GM23338 (cell line): ENCODE measurements around the gene SLC2A4RG. TPM values are rescaled to one million over a fixed set of nuclear protein-coding genes. Genes with fewer than 3 reads are reported as not detected.

Experiments used
- ATAC-seq: fragments of 200-7000 bp; cut with Tn5 transposase; 3 replicates; pipeline ENCODE4 v1.9.1; 2020
- DNase-seq: peaks from one replicate; pipeline ENCODE4 v3.0.0-alpha.2; 2015; ENCODE audit warnings: low spot score
- H2AFZ ChIP-seq: fragments of 200-600 bp; sonication (generic); 2 replicates; pipeline ENCODE4 v1.8.0; 2016; ENCODE audit warnings: antibody characterized with exemption, mild to moderate bottlenecking, moderate library complexity
- H3F3A ChIP-seq: fragments of 200-600 bp; sonication (generic); replicated peaks from 2 replicates; pipeline ENCODE4 v1.8.0; 2017; ENCODE audit warnings: antibody characterized with exemption, mixed run types, low read depth
- H3K27ac ChIP-seq: fragments of 200-600 bp; sonication (generic); 2 replicates; pipeline ENCODE4 v1.6.1; 2016; ENCODE audit warnings: low read depth
- H3K27me3 ChIP-seq: fragments of 200-600 bp; sonication (generic); 2 replicates; pipeline ENCODE4 v1.8.0; 2016; ENCODE audit warnings: mild to moderate bottlenecking, mixed run types, moderate library complexity; ENCODE audit not compliant: insufficient read depth
- H3K36me3 ChIP-seq: fragments of 200-600 bp; sonication (generic); 2 replicates; pipeline ENCODE4 v1.8.0; 2016; ENCODE audit warnings: mild to moderate bottlenecking; ENCODE audit not compliant: insufficient read depth
- H3K4me1 ChIP-seq: fragments of 200-600 bp; sonication (generic); 2 replicates; pipeline ENCODE4 v1.8.0; 2016; ENCODE audit warnings: mild to moderate bottlenecking, moderate library complexity; ENCODE audit not compliant: insufficient read depth
- H3K4me2 ChIP-seq: fragments of 200-600 bp; sonication (generic); 2 replicates; pipeline ENCODE4 v1.7.1; 2017; ENCODE audit warnings: mixed run types
- H3K4me3 ChIP-seq: fragments of 200-600 bp; sonication (generic); 2 replicates; pipeline ENCODE4 v1.6.1; 2016; ENCODE audit warnings: mixed run types
- H3K79me2 ChIP-seq: fragments of 200-600 bp; sonication (generic); replicated peaks from 2 replicates; pipeline ENCODE4 v1.8.0; 2017; ENCODE audit warnings: mild to moderate bottlenecking; ENCODE audit not compliant: insufficient read depth
- H3K9me2 ChIP-seq: fragments of 200-600 bp; sonication (generic); 2 replicates; pipeline ENCODE4 v1.8.0; 2017; ENCODE audit not compliant: insufficient read depth
- H4K20me1 ChIP-seq: fragments of 200-600 bp; sonication (generic); replicated peaks from 2 replicates; pipeline ENCODE4 v1.8.0; 2017; ENCODE audit warnings: mild to moderate bottlenecking; ENCODE audit not compliant: insufficient read depth
- H3K27ac Mint-ChIP-seq: 2 replicates; pipeline ENCODE4 v1.8.0; 2020; ENCODE audit warnings: inconsistent platforms, mild to moderate bottlenecking, moderate library complexity, mixed read lengths
- H3K27me3 Mint-ChIP-seq: 3 replicates; pipeline ENCODE4 v1.8.0; 2022; ENCODE audit warnings: low read depth, mild to moderate bottlenecking, moderate library complexity, mixed read lengths, inconsistent platforms; ENCODE audit not compliant: insufficient read depth, poor library complexity
- H3K36me3 Mint-ChIP-seq: 3 replicates; pipeline ENCODE4 v1.8.0; 2021; ENCODE audit warnings: low read depth, mild to moderate bottlenecking, inconsistent platforms, moderate library complexity, mixed read lengths
- H3K4me1 Mint-ChIP-seq: 3 replicates; pipeline ENCODE4 v1.8.0; 2020; ENCODE audit warnings: mild to moderate bottlenecking, inconsistent platforms, mixed read lengths
- H3K4me3 Mint-ChIP-seq: 3 replicates; pipeline ENCODE4 v1.8.0; 2021; ENCODE audit warnings: moderate library complexity, mild to moderate bottlenecking, inconsistent platforms, mixed read lengths
- H3K9me3 Mint-ChIP-seq: 3 replicates; pipeline ENCODE4 v1.8.0; 2020; ENCODE audit warnings: moderate library complexity, mild to moderate bottlenecking, inconsistent platforms, mixed read lengths
- polyA plus RNA-seq: library from polyadenylated mRNA; unstranded; fragments of >200 nt; fragmentation: Nextera tagmentation; extraction: Ambion mirVana; gene quantifications from 2 replicates; pipeline ENCODE4 v1.2.1, GENCODE V29; 2016
- total RNA-seq: library from RNA; depleted of rRNA; stranded (reverse); fragments of >200 nt; shearing (Covaris generic); gene quantifications from 2 replicates; pipeline ENCODE4 v1.2.3, GENCODE V29; 2014
- TF ChIP-seq, protein P1 (sequence below): fragments of 250-450 bp; sonication (Bioruptor Pico); IDR thresholded peaks from 2 replicates; pipeline ENCODE4 v1.5.0; 2020; ENCODE audit warnings: mild to moderate bottlenecking, moderate library complexity
- TF ChIP-seq, protein P2 (sequence below): IDR thresholded peaks from one replicate; pipeline ENCODE4 v1.6.1; 2018; ENCODE audit warnings: antibody characterized with exemption; ENCODE audit not compliant: unreplicated experiment

Gene SLC2A4RG
- total and polyA plus RNA-seq, 2 experiments from 2014 or later = 22.8 to 42.0 TPM

DNA sequence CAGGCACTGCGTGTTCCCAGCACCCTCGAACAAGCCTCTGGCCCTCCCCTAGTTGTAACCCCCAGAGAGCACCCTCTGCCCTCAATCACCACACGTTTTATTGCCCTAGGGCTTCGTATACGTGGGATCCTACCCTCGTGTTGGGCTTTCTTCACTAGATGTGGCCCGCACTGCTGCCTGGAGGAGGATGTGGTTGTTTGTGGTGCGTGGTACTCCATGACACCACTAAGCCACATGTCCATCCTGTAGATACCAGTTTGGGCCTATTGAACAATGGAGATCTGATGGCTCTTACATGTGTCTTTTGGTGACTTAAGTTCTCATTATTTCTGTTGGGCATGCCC, 17.0 kb downstream of the SLC2A4RG start:
- no peak overlapping the region for H3K27ac ChIP-seq
- H3K4me2 ChIP-seq = no peak overlapping the region
- H3K4me1 ChIP-seq = peaks cover 4% of the 10 kb centered on the region; the same call in 1 of the 2 replicates
- TF ChIP-seq, protein P1, sequence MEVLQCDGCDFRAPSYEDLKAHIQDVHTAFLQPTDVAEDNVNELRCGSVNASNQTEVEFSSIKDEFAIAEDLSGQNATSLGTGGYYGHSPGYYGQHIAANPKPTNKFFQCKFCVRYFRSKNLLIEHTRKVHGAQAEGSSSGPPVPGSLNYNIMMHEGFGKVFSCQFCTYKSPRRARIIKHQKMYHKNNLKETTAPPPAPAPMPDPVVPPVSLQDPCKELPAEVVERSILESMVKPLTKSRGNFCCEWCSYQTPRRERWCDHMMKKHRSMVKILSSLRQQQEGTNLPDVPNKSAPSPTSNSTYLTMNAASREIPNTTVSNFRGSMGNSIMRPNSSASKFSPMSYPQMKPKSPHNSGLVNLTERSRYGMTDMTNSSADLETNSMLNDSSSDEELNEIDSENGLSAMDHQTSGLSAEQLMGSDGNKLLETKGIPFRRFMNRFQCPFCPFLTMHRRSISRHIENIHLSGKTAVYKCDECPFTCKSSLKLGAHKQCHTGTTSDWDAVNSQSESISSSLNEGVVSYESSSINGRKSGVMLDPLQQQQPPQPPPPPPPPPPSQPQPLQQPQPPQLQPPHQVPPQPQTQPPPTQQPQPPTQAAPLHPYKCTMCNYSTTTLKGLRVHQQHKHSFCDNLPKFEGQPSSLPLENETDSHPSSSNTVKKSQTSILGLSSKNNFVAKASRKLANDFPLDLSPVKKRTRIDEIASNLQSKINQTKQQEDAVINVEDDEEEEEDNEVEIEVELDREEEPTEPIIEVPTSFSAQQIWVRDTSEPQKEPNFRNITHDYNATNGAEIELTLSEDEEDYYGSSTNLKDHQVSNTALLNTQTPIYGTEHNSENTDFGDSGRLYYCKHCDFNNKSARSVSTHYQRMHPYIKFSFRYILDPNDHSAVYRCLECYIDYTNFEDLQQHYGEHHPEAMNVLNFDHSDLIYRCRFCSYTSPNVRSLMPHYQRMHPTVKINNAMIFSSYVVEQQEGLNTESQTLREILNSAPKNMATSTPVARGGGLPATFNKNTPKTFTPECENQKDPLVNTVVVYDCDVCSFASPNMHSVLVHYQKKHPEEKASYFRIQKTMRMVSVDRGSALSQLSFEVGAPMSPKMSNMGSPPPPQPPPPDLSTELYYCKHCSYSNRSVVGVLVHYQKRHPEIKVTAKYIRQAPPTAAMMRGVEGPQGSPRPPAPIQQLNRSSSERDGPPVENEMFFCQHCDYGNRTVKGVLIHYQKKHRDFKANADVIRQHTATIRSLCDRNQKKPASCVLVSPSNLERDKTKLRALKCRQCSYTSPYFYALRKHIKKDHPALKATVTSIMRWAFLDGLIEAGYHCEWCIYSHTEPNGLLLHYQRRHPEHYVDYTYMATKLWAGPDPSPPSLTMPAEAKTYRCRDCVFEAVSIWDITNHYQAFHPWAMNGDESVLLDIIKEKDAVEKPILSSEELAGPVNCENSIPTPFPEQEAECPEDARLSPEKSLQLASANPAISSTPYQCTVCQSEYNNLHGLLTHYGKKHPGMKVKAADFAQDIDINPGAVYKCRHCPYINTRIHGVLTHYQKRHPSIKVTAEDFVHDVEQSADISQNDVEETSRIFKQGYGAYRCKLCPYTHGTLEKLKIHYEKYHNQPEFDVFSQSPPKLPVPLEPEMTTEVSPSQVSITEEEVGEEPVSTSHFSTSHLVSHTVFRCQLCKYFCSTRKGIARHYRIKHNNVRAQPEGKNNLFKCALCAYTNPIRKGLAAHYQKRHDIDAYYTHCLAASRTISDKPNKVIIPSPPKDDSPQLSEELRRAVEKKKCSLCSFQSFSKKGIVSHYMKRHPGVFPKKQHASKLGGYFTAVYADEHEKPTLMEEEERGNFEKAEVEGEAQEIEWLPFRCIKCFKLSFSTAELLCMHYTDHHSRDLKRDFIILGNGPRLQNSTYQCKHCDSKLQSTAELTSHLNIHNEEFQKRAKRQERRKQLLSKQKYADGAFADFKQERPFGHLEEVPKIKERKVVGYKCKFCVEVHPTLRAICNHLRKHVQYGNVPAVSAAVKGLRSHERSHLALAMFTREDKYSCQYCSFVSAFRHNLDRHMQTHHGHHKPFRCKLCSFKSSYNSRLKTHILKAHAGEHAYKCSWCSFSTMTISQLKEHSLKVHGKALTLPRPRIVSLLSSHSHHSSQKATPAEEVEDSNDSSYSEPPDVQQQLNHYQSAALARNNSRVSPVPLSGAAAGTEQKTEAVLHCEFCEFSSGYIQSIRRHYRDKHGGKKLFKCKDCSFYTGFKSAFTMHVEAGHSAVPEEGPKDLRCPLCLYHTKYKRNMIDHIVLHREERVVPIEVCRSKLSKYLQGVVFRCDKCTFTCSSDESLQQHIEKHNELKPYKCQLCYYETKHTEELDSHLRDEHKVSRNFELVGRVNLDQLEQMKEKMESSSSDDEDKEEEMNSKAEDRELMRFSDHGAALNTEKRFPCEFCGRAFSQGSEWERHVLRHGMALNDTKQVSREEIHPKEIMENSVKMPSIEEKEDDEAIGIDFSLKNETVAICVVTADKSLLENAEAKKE = no peak
- TF ChIP-seq, protein P2, sequence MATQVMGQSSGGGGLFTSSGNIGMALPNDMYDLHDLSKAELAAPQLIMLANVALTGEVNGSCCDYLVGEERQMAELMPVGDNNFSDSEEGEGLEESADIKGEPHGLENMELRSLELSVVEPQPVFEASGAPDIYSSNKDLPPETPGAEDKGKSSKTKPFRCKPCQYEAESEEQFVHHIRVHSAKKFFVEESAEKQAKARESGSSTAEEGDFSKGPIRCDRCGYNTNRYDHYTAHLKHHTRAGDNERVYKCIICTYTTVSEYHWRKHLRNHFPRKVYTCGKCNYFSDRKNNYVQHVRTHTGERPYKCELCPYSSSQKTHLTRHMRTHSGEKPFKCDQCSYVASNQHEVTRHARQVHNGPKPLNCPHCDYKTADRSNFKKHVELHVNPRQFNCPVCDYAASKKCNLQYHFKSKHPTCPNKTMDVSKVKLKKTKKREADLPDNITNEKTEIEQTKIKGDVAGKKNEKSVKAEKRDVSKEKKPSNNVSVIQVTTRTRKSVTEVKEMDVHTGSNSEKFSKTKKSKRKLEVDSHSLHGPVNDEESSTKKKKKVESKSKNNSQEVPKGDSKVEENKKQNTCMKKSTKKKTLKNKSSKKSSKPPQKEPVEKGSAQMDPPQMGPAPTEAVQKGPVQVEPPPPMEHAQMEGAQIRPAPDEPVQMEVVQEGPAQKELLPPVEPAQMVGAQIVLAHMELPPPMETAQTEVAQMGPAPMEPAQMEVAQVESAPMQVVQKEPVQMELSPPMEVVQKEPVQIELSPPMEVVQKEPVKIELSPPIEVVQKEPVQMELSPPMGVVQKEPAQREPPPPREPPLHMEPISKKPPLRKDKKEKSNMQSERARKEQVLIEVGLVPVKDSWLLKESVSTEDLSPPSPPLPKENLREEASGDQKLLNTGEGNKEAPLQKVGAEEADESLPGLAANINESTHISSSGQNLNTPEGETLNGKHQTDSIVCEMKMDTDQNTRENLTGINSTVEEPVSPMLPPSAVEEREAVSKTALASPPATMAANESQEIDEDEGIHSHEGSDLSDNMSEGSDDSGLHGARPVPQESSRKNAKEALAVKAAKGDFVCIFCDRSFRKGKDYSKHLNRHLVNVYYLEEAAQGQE = no peak
- Mint-ChIP-seq H3K27me3 (peaks cover 5% of the 10 kb centered on the region), H3K4me3 (no peak overlapping the region), H3K9me3 (no peaks in the 10 kb centered on the region; the same call in 1 of the 3 replicates), H3K4me1 (peaks cover 8% of the 10 kb centered on the region), H3K36me3 (peaks cover 5% of the 10 kb centered on the region; the same call in 2 of the 3 replicates), H3K27ac (no peak overlapping the region)
- no peaks in the 10 kb centered on the region for H3K9me2 ChIP-seq
- H4K20me1 ChIP-seq = no peaks in the 10 kb centered on the region
- H3K27me3 ChIP-seq = no peaks in the 10 kb centered on the region
- ATAC-seq (no peak), DNase-seq (no peak)
- no peaks in the 10 kb centered on the region for H3K36me3 ChIP-seq
- H3K4me3 ChIP-seq = no peak overlapping the region
- no peaks in the 10 kb centered on the region for H3K79me2 ChIP-seq
- H2AFZ ChIP-seq = no peak overlapping the region
- peaks cover 5% of the 10 kb centered on the region; the same call in 1 of the 2 replicates for H3F3A ChIP-seq
